Peyer's patch (tissue), 4 donors: Measurements from ENCODE around the gene ARFRP1. TPM values are rescaled to one million over a fixed set of nuclear protein-coding genes. Genes with fewer than 3 reads are reported as not detected.
A peak's percentile ranks its signal among the peaks of the same experiment; 100 is the strongest.
"Not testable (repeated sequence)": the region's sequence is repeated elsewhere in the genome, so short reads cannot be mapped to it uniquely, and the experiment has no call there.

ENCODE experiments used
- DNase-seq, 3 donors: peaks; one replicate each; pipeline ENCODE4 v3.0.0-alpha.2; 2017 to 2019
- H3K27ac ChIP-seq, 4 donors: fragments of 200-600 bp; sonication (generic); one replicate each; pipeline ENCODE4 v1.5.1; 2016 to 2019
- H3K27me3 ChIP-seq, 2 donors: fragments of 200-600 bp; sonication (generic); one replicate each; pipeline ENCODE4 v1.5.1; 2019
- H3K36me3 ChIP-seq, 3 donors: fragments of 200-600 bp; sonication (generic); one replicate each; pipeline ENCODE4 v1.5.1; 2016 to 2019
- H3K4me1 ChIP-seq, 4 donors: fragments of 200-600 bp; sonication (generic); one replicate each; pipeline ENCODE4 v1.5.1; 2016 to 2019
- H3K4me3 ChIP-seq, 4 donors: fragments of 200-600 bp; sonication (generic); 1 replicate in 3 of 4; 2 replicates in 1 of 4; pipeline ENCODE4 v1.5.1; 2016 to 2019; ENCODE audit warnings: mild to moderate bottlenecking in 1 of 4
- H3K9me3 ChIP-seq, 4 donors: fragments of 200-600 bp; sonication (generic); one replicate each; pipeline ENCODE4 v1.5.1; 2016 to 2019; ENCODE audit warnings: mild to moderate bottlenecking in 1 of 4
- CTCF ChIP-seq, 6 experiments: fragments of 450-650 bp in 4 of 6; fragments of 200-600 bp in 2 of 6; sonication (generic) in 1 of 6; IDR thresholded peaks; one replicate each; pipeline ENCODE4 v1.5.1; 2017 to 2019; ENCODE audit warnings: antibody characterized with exemption in 6 of 6, mild to moderate bottlenecking in 3 of 6, moderate library complexity in 1 of 6
- POLR2A ChIP-seq, 2 donors: fragments of 450-650 bp; IDR thresholded peaks; one replicate each; pipeline ENCODE4 v1.5.1; 2017; ENCODE audit warnings: antibody characterized with exemption in 2 of 2, mild to moderate bottlenecking in 2 of 2, moderate library complexity in 2 of 2
- total RNA-seq, 4 donors: library from RNA; depleted of rRNA; stranded (reverse); fragments of >200 nt; gene quantifications; one replicate each; pipeline ENCODE4 v1.1.0, GENCODE V29; 2016

The ARFRP1 gene
- total RNA-seq, 4 donors from 2014 or later = 39.1 to 67.6 (median 46.3) TPM

DNA sequence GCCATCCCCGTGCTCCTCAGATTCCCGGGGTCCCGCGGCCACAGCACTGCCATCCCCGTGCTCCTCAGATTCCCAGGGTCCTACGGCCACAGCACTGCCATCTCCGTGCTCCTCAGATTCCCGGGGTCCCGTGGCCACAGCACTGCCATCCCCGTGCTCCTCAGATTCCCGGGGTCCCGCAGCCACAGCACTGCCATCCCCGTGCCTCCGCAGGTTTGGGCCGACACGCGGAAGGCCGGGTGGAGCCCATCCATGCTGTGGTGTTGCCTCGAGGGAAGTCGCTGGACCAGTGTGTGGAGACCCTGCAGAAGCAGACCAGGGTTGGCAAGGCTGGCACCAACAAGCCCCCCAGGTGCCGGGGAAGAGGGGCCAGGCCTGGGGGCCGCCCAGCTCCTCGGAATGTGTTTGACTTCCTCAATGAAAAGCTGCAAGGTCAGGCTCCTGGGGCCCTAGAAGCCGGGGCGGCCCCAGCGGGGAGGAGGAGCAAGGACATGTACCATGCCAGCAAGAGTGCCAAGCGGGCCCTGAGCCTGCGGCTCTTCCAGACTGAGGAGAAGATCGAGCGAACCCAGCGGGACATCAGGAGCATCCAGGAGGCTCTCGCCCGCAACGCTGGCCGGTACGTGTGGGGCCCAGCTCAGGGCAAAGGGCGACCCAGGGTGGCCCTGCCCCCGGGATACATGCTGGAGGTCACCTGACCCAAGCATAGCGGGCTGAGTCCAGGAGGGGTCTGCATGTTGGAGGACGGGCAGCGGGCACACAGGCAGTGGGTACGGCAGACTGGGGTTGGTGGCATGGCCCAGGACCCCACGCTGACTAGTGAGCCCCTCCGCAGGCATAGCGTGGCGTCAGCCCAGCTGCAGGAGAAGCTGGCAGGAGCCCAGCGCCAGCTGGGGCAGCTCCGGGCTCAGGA lies 27.4 kb upstream of the ARFRP1 start:
- Histone ChIP-seq H3K36me3 (peaks cover 0 to 35% (median 0%) of the 10 kb centered on the region in 3 donors), H3K27ac (peak overlapping the region in 1 of 4 donors; percentile 88), H3K9me3 (no peaks in the 10 kb centered on the region), H3K4me1 (peaks cover 0 to 39% (median 29%) of the 10 kb centered on the region in 4 donors), H3K4me3 (no peak overlapping the region), H3K27me3 (no peaks in the 10 kb centered on the region)
- TF ChIP-seq POLR2A (IDR thresholded peaks at IDR 0.05) = no peak
- DNase-seq = peak in 1 of 3 donors; percentile 48

GRCh38 chr20:63734111-63734945 lies 26.6 kb upstream of the ARFRP1 start:
- no peak for DNase-seq
- no peak for TF ChIP-seq POLR2A (IDR thresholded peaks at IDR 0.05)
- Histone ChIP-seq H3K4me1 (peaks cover 0 to 42% (median 29%) of the 10 kb centered on the region in 4 donors), H3K9me3 (no peaks in the 10 kb centered on the region), H3K27me3 (no peaks in the 10 kb centered on the region), H3K36me3 (peaks cover 0 to 37% (median 0%) of the 10 kb centered on the region in 3 donors), H3K4me3 (no peak overlapping the region), H3K27ac (no peak overlapping the region)

GRCh38 chr20:63733579-63734081 lies 25.9 kb upstream of the ARFRP1 start:
- TF ChIP-seq POLR2A (IDR thresholded peaks at IDR 0.05) (no peak), CTCF (IDR thresholded peaks at IDR 0.05) (no peak)
- no peaks in the 10 kb centered on the region for H3K9me3 ChIP-seq
- no peaks in the 10 kb centered on the region for H3K27me3 ChIP-seq
- H3K27ac ChIP-seq = no peak overlapping the region
- no peak overlapping the region for H3K4me3 ChIP-seq
- DNase-seq = no peak
- H3K36me3 ChIP-seq = peaks cover 0 to 37% (median 0%) of the 10 kb centered on the region in 3 donors
- H3K4me1 ChIP-seq = peaks cover 0 to 37% (median 29%) of the 10 kb centered on the region in 4 donors

- no peak for DNase-seq
- peaks cover 0 to 36% (median 28%) of the 10 kb centered on the region in 4 donors for H3K4me1 ChIP-seq
- TF ChIP-seq POLR2A (IDR thresholded peaks at IDR 0.05) (no peak), CTCF (IDR thresholded peaks at IDR 0.05) (no peak)
Measured at GRCh38 chr20:63733117-63733516, 25.3 kb upstream of the ARFRP1 start.

DNA sequence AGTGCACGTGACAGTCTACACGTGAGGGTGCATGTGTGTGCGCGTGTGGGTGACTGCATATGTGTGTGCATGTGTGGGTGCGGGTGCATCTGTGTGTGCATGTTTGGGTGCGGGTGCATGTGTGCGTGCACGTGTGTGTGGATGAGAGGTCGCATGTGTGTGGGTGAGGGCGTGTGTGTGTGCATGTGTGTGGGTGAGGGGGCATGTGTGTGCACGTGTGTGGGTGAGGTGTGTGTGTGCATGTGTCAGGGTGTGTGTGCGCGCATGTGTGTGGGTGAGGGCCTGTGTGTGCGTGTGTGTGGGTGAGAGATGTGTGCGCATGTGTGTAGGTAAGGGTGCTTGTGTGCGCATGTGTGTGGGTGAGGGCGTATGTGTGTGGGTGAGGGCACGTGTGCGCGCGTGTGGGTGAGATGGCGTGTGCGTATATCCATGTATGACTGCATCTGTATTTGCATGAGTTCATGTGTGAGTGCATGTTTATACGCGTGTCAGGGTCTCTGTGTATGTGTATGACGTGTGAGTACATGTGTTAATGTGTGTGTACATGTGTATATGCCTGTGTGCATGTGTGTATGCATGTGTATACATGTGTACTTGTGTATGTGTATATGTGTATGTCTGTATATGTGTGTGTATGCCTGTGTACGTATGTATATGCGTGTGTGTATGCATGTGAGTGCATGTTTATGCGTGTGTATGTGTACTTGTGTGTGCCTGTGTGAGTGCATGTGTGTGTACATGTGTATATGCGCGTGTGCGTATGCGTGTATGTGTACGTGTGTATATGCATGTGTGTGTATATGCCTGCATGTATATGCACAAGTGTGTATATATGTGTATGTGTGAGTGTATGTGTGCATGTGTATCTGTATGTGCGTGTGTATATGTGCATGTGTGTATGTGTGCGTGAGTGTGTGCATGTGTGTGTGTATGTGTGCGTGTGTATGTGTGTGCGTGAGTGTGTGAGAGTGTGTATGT lies 24.6 kb upstream of the ARFRP1 start:
- H3K4me1 ChIP-seq = peaks cover 0 to 36% (median 24%) of the 10 kb centered on the region in 4 donors
- H3K36me3 ChIP-seq = peaks cover 0 to 37% (median 0%) of the 10 kb centered on the region in 3 donors
- H3K4me3 ChIP-seq = no peak overlapping the region
- no peaks in the 10 kb centered on the region for H3K9me3 ChIP-seq
- H3K27me3 ChIP-seq = no peaks in the 10 kb centered on the region
- TF ChIP-seq POLR2A (IDR thresholded peaks at IDR 0.05) = no peak
- DNase-seq = peak in 1 of 3 donors; percentile 46
- H3K27ac ChIP-seq = no peak overlapping the region

More at GRCh38 chr20:63733117-63733516, 25.3 kb upstream of the ARFRP1 start:
- Histone ChIP-seq H3K27ac (no peak overlapping the region), H3K27me3 (no peaks in the 10 kb centered on the region), H3K9me3 (no peaks in the 10 kb centered on the region), H3K36me3 (peaks cover 0 to 37% (median 0%) of the 10 kb centered on the region in 3 donors), H3K4me3 (no peak overlapping the region)

- H3K4me1 ChIP-seq = peaks cover 0 to 29% (median 19%) of the 10 kb centered on the region in 4 donors
- peak overlapping the region in 1 of 4 donors; percentile 70 for H3K27ac ChIP-seq
- H3K4me3 ChIP-seq = no peak overlapping the region
- no peak for TF ChIP-seq CTCF (IDR thresholded peaks at IDR 0.05)
- TF ChIP-seq POLR2A (IDR thresholded peaks at IDR 0.05) = no peak
- H3K9me3 ChIP-seq = no peaks in the 10 kb centered on the region
- H3K27me3 ChIP-seq = no peaks in the 10 kb centered on the region
- H3K36me3 ChIP-seq = peaks cover 0 to 37% (median 0%) of the 10 kb centered on the region in 3 donors
- no peak for DNase-seq
Measured at GRCh38 chr20:63731410-63731809, 23.6 kb upstream of the ARFRP1 start.

DNA sequence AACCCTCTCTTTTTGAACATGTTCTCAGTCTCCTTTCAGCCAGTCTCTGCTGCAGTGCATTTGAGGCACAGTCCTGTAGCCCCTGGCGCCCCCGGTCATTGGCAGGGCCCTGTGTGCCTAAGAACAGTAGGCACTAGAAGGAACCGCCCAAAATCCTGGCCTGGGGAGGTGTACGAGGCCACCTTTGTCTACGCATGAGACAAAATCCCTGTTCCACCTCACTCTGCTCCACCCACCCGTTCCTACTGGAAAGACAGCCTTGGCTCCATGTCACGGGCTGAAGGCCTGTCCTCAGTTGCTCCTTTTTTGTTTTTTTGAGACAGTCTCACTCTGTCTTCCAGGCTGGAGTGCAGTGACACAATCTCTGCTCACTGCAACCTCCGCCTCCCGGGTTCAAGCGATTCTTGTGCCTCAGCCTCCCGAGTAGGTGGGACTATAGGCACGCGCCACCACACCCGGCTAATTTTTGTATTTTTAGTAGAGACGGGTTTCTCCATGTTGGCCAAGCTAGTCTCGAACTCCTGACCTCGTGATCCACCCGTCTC lies 22.5 kb upstream of the ARFRP1 start:
- not testable (repeated sequence) for H3K4me3 ChIP-seq, H3K9me3 ChIP-seq, H3K27me3 ChIP-seq, DNase-seq
- Histone ChIP-seq H3K27ac (peak overlapping the region; percentile 35 to 70 (median 52)), H3K4me1 (peaks cover 0 to 21% (median 16%) of the 10 kb centered on the region in 4 donors), H3K36me3 (peaks cover 0 to 29% (median 0%) of the 10 kb centered on the region in 3 donors)

- Histone ChIP-seq H3K36me3 (peaks cover 0 to 42% (median 0%) of the 10 kb centered on the region in 3 donors), H3K4me1 (peaks cover 0 to 11% (median under 1%) of the 10 kb centered on the region in 4 donors)
- not testable (repeated sequence) for H3K27me3 ChIP-seq, H3K27ac ChIP-seq, DNase-seq, H3K4me3 ChIP-seq, H3K9me3 ChIP-seq
Measured at GRCh38 chr20:63722967-63723622, 15.3 kb upstream of the ARFRP1 start.
